Prostate gland (tissue), 2 donors: ENCODE results near the gene RARG. TPM values are rescaled to one million over a fixed set of nuclear protein-coding genes. Genes with fewer than 3 reads are reported as not detected.

ENCODE experiments used
- DNase-seq: peaks from one replicate; pipeline ENCODE4 v3.0.0-alpha.2; 2019; ENCODE audit warnings: low spot score
- H3K27ac ChIP-seq, 2 donors: fragments of 200-600 bp; sonication (generic); 2 replicates each; pipeline ENCODE4 v1.5.1; 2017 to 2019
- H3K27me3 ChIP-seq: fragments of 200-600 bp; sonication (generic); replicated peaks from 2 replicates; pipeline ENCODE4 v1.5.1; 2019; ENCODE audit not compliant: insufficient read depth
- H3K36me3 ChIP-seq, 2 donors: fragments of 200-600 bp; sonication (generic); 1 replicate in 1 of 2; 2 replicates in 1 of 2; pipeline versions ENCODE4 v1.5.1 to v1.8.1; 2017 to 2019
- H3K4me1 ChIP-seq: fragments of 200-600 bp; sonication (generic); replicated peaks from 2 replicates; pipeline ENCODE4 v1.5.1; 2019
- H3K4me3 ChIP-seq, 2 donors: fragments of 200-600 bp; sonication (generic); 2 replicates each; pipeline ENCODE4 v1.5.1; 2017 to 2019
- H3K9me3 ChIP-seq: fragments of 200-600 bp; sonication (generic); 2 replicates; pipeline ENCODE4 v1.5.1; 2017
- POLR2A ChIP-seq: fragments of 450-650 bp; IDR thresholded peaks from one replicate; pipeline ENCODE4 v1.6.1; 2016; ENCODE audit warnings: antibody characterized with exemption, mild to moderate bottlenecking
- POLR2AphosphoS5 ChIP-seq: sonication (generic); formaldehyde crosslinking; IDR thresholded peaks from one replicate; pipeline ENCODE4 v1.6.1; 2017; ENCODE audit warnings: antibody characterized with exemption
- WGBS: methylation state at CpG from one replicate; pipeline ENCODE4 v1.1.5; 2018; 5-methylcytosine and 5-hydroxymethylcytosine counted together
- intact Hi-C: fragments of 100-400 bp; cut with DNase I; formaldehyde crosslinking; loops from one replicate; pipeline ENCODE4 v1.14.2; 2022
- total RNA-seq, 2 donors: library from RNA; depleted of rRNA; stranded (reverse); fragments of >200 nt; gene quantifications; one replicate each; pipeline ENCODE4 v1.1.0, GENCODE V29; 2016
- TF ChIP-seq, protein P1 (sequence below), 4 experiments: fragments of 200-600 bp in 2 of 4; fragments of 450-650 bp in 2 of 4; sonication (generic) in 2 of 4; IDR thresholded peaks; 1 replicate in 3 of 4; 2 replicates in 1 of 4; pipeline ENCODE4 v1.5.1; 2016 to 2019; ENCODE audit warnings: antibody characterized with exemption in 4 of 4, mild to moderate bottlenecking in 2 of 4, moderate library complexity in 2 of 4

RARG gene
- total RNA-seq, 2 donors from 2014 or later: 28.9 to 30.4 TPM

DNA sequence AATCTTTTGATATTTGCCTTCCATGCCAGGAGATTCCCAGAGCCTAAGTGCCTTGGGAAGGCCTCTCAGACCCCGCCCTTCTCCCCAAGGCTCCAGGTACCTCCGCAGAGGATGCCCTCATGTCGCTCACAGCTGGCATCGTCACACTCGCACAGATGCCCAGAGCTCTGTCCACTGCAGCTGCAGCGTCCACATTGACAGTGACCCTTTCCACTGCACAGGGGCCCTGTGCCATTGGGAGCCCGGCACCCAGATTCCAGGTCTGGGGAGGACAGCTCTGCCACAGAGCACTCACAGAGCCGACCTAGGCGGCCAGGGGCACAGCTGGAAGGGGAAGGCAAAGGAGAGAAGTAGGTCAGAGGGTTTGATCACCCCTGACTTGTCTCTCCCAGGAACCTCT lies 39.0 kb downstream of the RARG start:
- Histone ChIP-seq H3K4me1 (no peaks in the 10 kb centered on the region), H3K27ac (no peak overlapping the region), H3K4me3 (no peak overlapping the region), H3K36me3 (no peaks in the 10 kb centered on the region), H3K27me3 (no peaks in the 10 kb centered on the region), H3K9me3 (no peaks in the 10 kb centered on the region)
- WGBS: 85% methylated on average over 9 of the region's 9 CpGs
- TF ChIP-seq, protein P1, sequence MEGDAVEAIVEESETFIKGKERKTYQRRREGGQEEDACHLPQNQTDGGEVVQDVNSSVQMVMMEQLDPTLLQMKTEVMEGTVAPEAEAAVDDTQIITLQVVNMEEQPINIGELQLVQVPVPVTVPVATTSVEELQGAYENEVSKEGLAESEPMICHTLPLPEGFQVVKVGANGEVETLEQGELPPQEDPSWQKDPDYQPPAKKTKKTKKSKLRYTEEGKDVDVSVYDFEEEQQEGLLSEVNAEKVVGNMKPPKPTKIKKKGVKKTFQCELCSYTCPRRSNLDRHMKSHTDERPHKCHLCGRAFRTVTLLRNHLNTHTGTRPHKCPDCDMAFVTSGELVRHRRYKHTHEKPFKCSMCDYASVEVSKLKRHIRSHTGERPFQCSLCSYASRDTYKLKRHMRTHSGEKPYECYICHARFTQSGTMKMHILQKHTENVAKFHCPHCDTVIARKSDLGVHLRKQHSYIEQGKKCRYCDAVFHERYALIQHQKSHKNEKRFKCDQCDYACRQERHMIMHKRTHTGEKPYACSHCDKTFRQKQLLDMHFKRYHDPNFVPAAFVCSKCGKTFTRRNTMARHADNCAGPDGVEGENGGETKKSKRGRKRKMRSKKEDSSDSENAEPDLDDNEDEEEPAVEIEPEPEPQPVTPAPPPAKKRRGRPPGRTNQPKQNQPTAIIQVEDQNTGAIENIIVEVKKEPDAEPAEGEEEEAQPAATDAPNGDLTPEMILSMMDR (IDR thresholded peaks at IDR 0.05): no peak
- TF ChIP-seq POLR2A: no peak
- TF ChIP-seq POLR2AphosphoS5: no peak
- DNase-seq: no peak
- intact Hi-C loops: no loop called here

DNA sequence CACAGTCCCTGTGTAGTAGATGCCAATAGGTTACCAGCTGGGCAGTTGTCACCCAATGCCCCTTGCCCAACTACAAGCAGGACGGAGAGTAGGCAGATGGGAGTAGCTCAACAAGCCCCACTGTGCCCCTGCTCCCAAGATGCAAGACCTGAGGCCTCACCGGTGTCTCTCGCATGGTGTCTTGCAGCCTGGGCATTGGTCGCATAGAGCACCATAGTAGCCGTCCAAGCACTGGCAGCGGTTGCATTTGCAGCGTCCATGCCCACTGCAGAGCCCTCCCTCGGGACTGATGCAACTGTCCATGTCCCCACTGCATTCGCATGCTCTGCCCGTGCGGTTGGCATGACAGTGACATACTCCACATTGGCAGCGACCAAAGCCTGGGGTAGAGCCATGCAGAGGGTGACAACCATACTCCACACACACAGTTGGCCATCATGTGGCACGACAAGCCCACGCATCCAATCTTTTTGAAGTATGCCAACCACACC lies 39.4 kb downstream of the RARG start:
- no peaks in the 10 kb centered on the region for H3K4me1 ChIP-seq
- TF ChIP-seq, protein P1 (IDR thresholded peaks at IDR 0.05): no peak
- TF ChIP-seq POLR2A: no peak
- TF ChIP-seq POLR2AphosphoS5: no peak
- DNase-seq: no peak
- intact Hi-C loops: no loop called here
- WGBS: 91% methylated on average over 8 of the region's 14 CpGs
- no peaks in the 10 kb centered on the region for H3K27me3 ChIP-seq
- no peaks in the 10 kb centered on the region for H3K9me3 ChIP-seq
- H3K36me3 ChIP-seq: peaks cover 1% of the 10 kb centered on the region in 2 donors
- H3K4me3 ChIP-seq: no peak overlapping the region
- H3K27ac ChIP-seq: no peak overlapping the region

DNA sequence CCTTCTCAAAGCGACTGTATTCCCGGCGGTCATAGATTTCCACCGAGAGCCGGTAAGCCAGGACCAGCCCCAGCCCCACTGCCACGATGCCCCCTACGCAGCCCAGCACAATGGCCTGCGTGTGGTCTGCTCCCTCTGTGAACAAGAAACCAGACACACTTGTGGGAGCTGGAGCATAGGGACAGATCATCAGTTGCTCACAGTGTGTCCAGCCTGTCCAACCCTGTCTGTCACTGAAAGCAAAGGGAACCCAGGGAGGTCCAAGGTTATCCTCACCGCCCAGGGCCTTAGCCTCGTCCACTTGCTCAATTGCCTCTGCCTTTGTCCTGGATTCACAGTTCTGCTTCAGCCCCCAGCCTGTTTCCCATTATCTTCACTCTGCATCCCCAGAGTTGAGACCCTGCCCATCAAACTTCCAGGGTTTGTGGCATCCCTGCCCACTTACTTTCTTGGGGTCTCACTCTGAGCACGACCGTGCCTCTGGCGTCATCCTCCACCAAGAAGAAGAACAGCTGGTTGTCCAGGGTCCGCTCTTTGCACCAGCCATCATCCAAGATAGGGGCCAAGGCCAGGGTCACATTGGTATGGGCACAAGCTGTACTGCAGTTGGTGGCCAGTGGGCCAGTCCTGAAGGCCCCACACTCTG lies 40.0 kb downstream of the RARG start:
- intact Hi-C loops: loop anchor here (2.0 kb wide), 1 partner anchor 33 kb away; no protein-coding TSS in a partner anchor
- H3K36me3 ChIP-seq: peaks cover 7% of the 10 kb centered on the region in 2 donors
- H3K4me1 ChIP-seq: no peaks in the 10 kb centered on the region
- no peak overlapping the region for H3K27ac ChIP-seq
- H3K27me3 ChIP-seq: no peaks in the 10 kb centered on the region
- WGBS: 82% methylated on average over 14 of the region's 14 CpGs
- no peak for DNase-seq
- no peaks in the 10 kb centered on the region for H3K9me3 ChIP-seq
- TF ChIP-seq, protein P1 (IDR thresholded peaks at IDR 0.05): no peak
- TF ChIP-seq POLR2AphosphoS5: no peak
- TF ChIP-seq POLR2A: no peak
- H3K4me3 ChIP-seq: no peak overlapping the region

DNA sequence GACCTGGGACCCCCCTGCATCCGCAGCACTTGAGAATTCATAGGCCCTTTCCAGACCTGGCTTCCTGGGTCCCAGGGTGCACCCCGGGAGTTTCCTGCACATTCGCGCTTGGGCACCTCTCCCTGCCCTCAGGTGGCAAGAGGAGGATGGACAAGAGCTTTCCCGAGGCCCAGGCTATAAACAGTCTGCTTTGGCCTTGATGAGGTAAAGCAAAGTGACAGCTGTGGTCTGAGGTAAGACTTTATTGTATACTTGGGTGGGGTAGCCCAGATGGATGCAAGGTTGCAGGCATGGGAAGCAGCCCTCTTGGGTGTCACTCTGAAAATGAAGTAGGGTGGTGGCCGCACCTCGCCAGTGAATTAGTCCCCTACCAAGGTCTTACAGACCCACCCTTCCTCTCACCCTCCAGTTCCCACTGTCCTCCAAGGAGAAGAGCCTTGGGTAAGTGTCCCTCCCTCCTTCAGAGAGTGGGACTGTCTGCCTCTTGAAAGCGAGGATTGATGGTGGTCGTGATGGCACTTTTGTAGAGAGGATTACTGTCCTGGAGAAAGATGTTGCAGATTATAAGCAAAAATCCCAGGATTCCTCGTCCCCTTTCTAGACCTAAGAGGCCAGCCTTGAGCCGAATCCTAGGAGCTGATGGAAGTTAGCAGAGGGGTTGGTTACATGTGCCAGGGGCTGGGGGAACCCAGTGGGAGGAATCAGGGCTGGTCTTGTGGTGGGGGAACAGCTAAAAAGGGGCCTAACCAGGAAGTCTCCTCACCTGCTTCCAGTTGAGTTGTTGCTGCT lies 40.7 kb downstream of the RARG start:
- Histone ChIP-seq H3K36me3 (peaks cover 8 to 13% of the 10 kb centered on the region in 2 donors), H3K9me3 (no peaks in the 10 kb centered on the region), H3K4me1 (no peaks in the 10 kb centered on the region), H3K4me3 (no peak overlapping the region), H3K27me3 (no peaks in the 10 kb centered on the region), H3K27ac (no peak overlapping the region)
- TF ChIP-seq POLR2A (no peak), POLR2AphosphoS5 (no peak)
- TF ChIP-seq, protein P1 (IDR thresholded peaks at IDR 0.05): no peak
- DNase-seq: no peak
- WGBS: 81% methylated on average over 11 of the region's 11 CpGs
- intact Hi-C loops: loop anchor here (2.0 kb wide), 1 partner anchor 32 kb away; no protein-coding TSS in a partner anchor
